Measurements from ENCODE around the gene FAM24B. TPM values are rescaled to one million over a fixed set of nuclear protein-coding genes. Genes with fewer than 3 reads are reported as not detected.
"Not testable (repeated sequence)": the region's sequence is repeated elsewhere in the genome, so short reads cannot be mapped to it uniquely, and the experiment has no call there.

The FAM24B gene
- 8.4 TPM for polyA plus RNA-seq (2012; ENCODE audit: low read depth, missing spikeins)

DNA sequence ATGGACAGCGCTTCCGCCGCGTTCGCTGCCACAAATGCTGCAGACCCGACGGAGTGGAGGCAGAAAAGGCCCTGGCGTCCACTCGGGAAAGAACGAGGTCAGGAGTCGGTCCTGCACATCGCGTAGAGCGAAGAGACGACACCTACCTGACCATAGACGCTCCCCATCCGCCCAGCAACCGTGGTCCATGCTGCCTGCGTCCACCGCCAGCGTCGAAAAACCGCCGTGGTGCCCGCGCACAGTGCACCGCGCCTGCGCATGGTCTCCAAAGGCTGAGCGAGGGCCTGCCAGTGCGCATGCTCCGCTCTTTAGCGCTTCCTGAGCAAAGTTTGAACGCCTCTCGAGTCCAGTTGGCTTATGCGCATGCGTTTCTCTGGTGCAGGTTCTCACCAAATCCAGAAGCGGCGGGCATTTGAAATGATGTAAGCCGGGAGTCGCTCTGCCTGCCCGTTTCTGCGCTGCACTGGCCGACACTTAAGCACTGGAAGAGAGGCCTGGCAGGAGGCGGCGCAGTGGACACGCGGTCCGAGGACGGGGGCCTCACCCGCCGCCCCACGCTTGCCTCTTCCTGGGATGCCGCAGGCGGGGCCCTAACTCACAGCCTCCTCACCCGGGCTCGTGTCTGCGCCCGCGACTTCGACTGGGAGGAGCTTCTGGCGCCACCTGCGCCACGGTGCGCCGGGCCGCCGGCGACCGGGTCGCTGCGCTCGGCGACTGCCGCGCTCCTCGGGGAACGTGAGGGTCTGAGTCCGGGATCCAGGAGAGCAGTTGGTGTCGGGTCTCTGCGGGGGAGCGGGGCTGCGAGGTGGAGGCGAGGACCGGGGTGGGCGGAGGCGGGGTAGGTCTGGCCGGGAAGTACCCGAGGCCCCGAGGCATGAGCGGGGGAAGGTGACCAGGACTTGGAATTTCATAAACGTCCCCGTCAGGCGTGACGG lies at the start of gene FAM24B:
Gene FAM24B (minus strand): TSS at position 243 of the 935 bp plus-strand sequence. CDS start 29,066 bp downstream, outside the sequence.
- FAIRE-seq (peak; percentile 85), DNase-seq (ENCODE audit: insufficient read length, low spot score) (peak; percentile 55)
- TF ChIP-seq POLR2A (IDR thresholded peaks at IDR 0.05; ENCODE audit: low read depth, low read length) (no peak; the same call in 1 of the 2 replicates), POLR2AphosphoS5 (IDR thresholded peaks at IDR 0.05; ENCODE audit: low read depth, low read length) (no peak), POU2F2 (IDR thresholded peaks at IDR 0.05; ENCODE audit: low read depth, low read length) (no peak), TAF1 (IDR thresholded peaks at IDR 0.05; ENCODE audit: low read depth, low read length) (no peak), SPI1 (IDR thresholded peaks at IDR 0.05; ENCODE audit: low read depth, low read length) (no peak), PAX5 (IDR thresholded peaks at IDR 0.05; ENCODE audit: insufficient read depth, low read length, severe bottlenecking) (no peak)

DNA sequence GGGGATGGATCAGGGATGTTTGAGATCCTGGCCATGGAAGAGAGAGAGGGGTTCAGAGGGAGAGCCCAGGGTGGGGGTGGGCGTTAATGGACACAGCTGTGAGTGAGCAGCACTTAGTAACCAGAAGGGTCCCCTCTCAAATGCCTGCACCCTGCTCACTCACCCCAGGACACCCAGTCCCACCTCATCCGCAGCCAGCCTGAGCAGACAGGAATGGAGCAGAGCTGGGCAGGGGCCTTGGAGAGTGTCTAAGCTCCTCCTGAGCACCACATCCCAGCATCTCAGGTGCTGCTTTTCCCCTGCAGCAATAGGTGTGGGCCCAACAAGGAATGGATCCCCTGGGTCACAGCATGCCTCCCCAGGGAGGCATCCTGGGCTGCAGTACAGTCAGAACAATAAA lies 36.3 kb upstream of the FAM24B start:
- DNase-seq (ENCODE audit: insufficient read length, low spot score) (no peak), FAIRE-seq (no peak)
- TF ChIP-seq PAX5 (IDR thresholded peaks at IDR 0.05; ENCODE audit: insufficient read depth, low read length, severe bottlenecking) (no peak), POU2F2 (IDR thresholded peaks at IDR 0.05; ENCODE audit: low read depth, low read length) (no peak), TAF1 (IDR thresholded peaks at IDR 0.05; ENCODE audit: low read depth, low read length) (no peak), POLR2AphosphoS5 (IDR thresholded peaks at IDR 0.05; ENCODE audit: low read depth, low read length) (no peak), SPI1 (IDR thresholded peaks at IDR 0.05; ENCODE audit: low read depth, low read length) (no peak), POLR2A (IDR thresholded peaks at IDR 0.05; ENCODE audit: low read depth, low read length) (no peak)

DNA sequence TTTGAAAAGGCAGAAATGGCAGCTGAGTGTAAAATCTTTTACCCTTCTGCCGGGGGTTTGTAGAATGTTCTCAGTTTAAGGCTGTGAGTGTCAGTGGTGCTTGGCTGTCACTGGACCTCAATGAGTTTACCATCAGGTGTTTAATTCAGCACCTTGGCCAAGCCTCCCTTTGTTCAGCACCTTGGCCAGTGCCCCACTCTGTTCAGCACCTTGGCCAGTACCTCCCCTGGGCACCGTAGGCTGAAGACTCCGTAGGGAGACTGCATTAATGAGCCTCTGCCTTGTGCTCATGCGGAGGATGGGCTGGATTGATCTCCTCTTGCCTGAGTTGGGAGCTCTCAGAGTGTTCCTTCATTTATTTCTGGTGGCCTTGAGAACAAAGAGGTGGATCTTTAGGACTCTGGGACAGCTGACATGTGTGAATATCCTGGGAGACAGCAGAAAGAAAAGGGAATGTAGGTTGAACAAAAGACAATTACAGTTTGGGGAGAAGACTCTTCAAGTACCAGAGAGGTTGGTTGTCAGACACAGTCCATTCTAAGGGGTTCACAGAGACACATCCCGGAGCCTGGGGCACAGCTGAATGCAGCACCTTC lies 32.6 kb upstream of the FAM24B start:
- FAIRE-seq (peak; percentile 77), DNase-seq (ENCODE audit: insufficient read length, low spot score) (peak; percentile 42)
- TF ChIP-seq POLR2A (IDR thresholded peaks at IDR 0.05; ENCODE audit: low read depth, low read length): no peak
- TF ChIP-seq PAX5 (IDR thresholded peaks at IDR 0.05; ENCODE audit: insufficient read depth, low read length, severe bottlenecking): no peak
- TF ChIP-seq POLR2AphosphoS5 (IDR thresholded peaks at IDR 0.05; ENCODE audit: low read depth, low read length): no peak

GRCh38 chr10:122910310-122910709 lies 30.9 kb upstream of the FAM24B start, which contains the start of gene FAM24A:
TSS of gene FAM24A (plus strand) at chr10:122910610. CDS start at chr10:122911635, 1,025 bp downstream.
- no peak for TF ChIP-seq SPI1 (IDR thresholded peaks at IDR 0.05; ENCODE audit: low read depth, low read length)
- TF ChIP-seq POLR2AphosphoS5 (IDR thresholded peaks at IDR 0.05; ENCODE audit: low read depth, low read length): no peak
- no peak for TF ChIP-seq PAX5 (IDR thresholded peaks at IDR 0.05; ENCODE audit: insufficient read depth, low read length, severe bottlenecking)
- no peak for TF ChIP-seq TAF1 (IDR thresholded peaks at IDR 0.05; ENCODE audit: low read depth, low read length)
- TF ChIP-seq POU2F2 (IDR thresholded peaks at IDR 0.05; ENCODE audit: low read depth, low read length): no peak
- no peak for TF ChIP-seq POLR2A (IDR thresholded peaks at IDR 0.05; ENCODE audit: low read depth, low read length)
- no peak for DNase-seq (ENCODE audit: insufficient read length, low spot score)
- no peak for FAIRE-seq

DNA sequence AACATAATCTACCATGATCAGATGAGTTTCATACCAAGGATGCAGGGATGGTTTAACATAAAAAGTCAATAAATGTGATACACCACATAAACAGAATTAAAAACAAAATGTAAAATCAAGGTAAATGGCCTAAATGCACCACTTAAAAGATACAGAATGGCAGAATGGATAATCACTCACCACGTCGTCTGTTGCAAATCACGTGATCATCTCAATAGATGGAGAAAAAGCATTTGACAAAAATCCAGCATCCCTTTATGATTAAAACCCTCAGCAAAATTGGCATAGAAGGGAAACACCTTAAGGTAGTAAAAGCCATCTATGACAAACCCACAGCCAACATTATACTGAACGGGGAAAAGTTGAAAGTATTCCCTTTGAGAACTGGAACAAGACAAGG lies 24.5 kb upstream of the FAM24B start:
- FAIRE-seq; DNase-seq (ENCODE audit: insufficient read length, low spot score): not testable (repeated sequence)

DNA sequence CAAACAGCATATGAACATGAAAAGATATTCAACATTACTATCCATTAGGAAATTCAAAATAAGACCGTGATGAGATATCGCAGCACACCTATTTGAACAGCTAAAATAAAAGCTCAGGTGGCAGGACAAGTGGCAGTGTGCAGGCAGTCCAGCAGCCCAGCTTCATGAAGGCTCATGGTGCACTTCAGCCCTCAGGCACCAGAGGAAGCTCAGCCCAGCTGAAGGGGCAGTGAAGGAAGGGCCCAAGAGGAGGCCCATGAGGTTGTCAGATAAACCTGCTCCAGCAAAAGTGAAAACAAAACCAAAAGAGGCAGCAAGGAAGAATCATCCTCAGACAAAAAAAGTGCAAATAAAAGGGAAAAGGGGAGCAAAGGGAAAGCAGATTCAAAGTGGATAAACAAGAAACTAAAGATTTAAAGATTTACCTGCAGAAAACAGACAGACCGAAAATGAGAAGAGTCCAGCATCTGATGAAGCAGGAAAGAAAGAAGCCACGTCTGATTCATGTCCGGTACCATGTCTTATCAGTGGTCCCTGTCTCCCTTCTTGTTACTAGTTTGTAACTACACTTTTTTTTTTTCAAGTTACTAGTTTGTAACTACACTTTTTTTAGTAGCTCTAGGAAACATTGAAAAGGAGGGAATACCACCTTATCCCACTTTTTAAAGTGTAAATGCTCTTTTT lies 15.0 kb upstream of the FAM24B start:
- DNase-seq (ENCODE audit: insufficient read length, low spot score) (no peak), FAIRE-seq (no peak)
- no peak for TF ChIP-seq POLR2A (IDR thresholded peaks at IDR 0.05; ENCODE audit: low read depth, low read length)
- no peak for TF ChIP-seq PAX5 (IDR thresholded peaks at IDR 0.05; ENCODE audit: insufficient read depth, low read length, severe bottlenecking)
- TF ChIP-seq TAF1 (IDR thresholded peaks at IDR 0.05; ENCODE audit: low read depth, low read length): no peak

GRCh38 chr10:122884166-122884565 lies 4.8 kb upstream of the FAM24B start:
- FAIRE-seq (no peak), DNase-seq (ENCODE audit: insufficient read length, low spot score) (no peak)
- no peak for TF ChIP-seq TAF1 (IDR thresholded peaks at IDR 0.05; ENCODE audit: low read depth, low read length)
- no peak for TF ChIP-seq PAX5 (IDR thresholded peaks at IDR 0.05; ENCODE audit: insufficient read depth, low read length, severe bottlenecking)
- no peak for TF ChIP-seq POU2F2 (IDR thresholded peaks at IDR 0.05; ENCODE audit: low read depth, low read length)
- no peak for TF ChIP-seq SPI1 (IDR thresholded peaks at IDR 0.05; ENCODE audit: low read depth, low read length)
- TF ChIP-seq POLR2AphosphoS5 (IDR thresholded peaks at IDR 0.05; ENCODE audit: low read depth, low read length): no peak
- TF ChIP-seq POLR2A (IDR thresholded peaks at IDR 0.05; ENCODE audit: low read depth, low read length): no peak

GRCh38 chr10:122882766-122883165 lies 3.4 kb upstream of the FAM24B start:
- no peak for TF ChIP-seq POLR2A (IDR thresholded peaks at IDR 0.05; ENCODE audit: low read depth, low read length)
- no peak for TF ChIP-seq SPI1 (IDR thresholded peaks at IDR 0.05; ENCODE audit: low read depth, low read length)
- no peak for TF ChIP-seq PAX5 (IDR thresholded peaks at IDR 0.05; ENCODE audit: insufficient read depth, low read length, severe bottlenecking)
- no peak for TF ChIP-seq TAF1 (IDR thresholded peaks at IDR 0.05; ENCODE audit: low read depth, low read length)
- TF ChIP-seq POLR2AphosphoS5 (IDR thresholded peaks at IDR 0.05; ENCODE audit: low read depth, low read length): no peak
- TF ChIP-seq POU2F2 (IDR thresholded peaks at IDR 0.05; ENCODE audit: low read depth, low read length): no peak
- DNase-seq (ENCODE audit: insufficient read length, low spot score) (no peak), FAIRE-seq (no peak)

DNA sequence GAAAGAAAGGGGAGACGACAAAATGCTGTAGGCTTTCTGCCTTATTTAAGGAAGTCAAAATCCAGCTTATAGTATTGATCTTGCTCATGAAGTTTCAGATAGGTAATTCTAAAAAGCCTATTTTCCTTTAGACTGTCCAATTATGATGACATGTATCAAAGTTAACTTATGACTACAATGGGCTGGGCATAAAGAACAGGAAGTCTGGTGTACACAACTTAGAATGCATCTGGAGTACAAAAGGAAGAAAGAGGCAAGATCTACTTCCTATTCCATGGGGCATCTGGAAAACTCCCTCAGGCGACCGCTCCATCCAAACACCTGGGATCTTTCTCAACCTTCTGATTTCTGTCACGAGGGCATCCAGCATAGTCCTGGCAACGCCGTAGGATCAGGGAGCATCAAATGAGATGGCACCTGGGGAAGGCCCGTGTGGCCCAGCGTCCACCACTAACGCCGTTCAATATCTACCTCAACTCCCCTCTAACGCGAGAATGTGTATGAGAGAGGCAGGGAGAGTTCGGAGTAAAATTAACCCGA lies 512 bp downstream of the FAM24B start:
- FAIRE-seq (peak; percentile 45), DNase-seq (ENCODE audit: insufficient read length, low spot score) (no peak)
- peak; percentile 46 for TF ChIP-seq SPI1 (IDR thresholded peaks at IDR 0.05; ENCODE audit: low read depth, low read length)
- no peak for TF ChIP-seq TAF1 (IDR thresholded peaks at IDR 0.05; ENCODE audit: low read depth, low read length)
- TF ChIP-seq POLR2AphosphoS5 (IDR thresholded peaks at IDR 0.05; ENCODE audit: low read depth, low read length): no peak
- no peak for TF ChIP-seq POLR2A (IDR thresholded peaks at IDR 0.05; ENCODE audit: low read depth, low read length)
- TF ChIP-seq POU2F2 (IDR thresholded peaks at IDR 0.05; ENCODE audit: low read depth, low read length): no peak
